ENCODE measurements around the gene PSMG3.

PSMG3 gene

DNA sequence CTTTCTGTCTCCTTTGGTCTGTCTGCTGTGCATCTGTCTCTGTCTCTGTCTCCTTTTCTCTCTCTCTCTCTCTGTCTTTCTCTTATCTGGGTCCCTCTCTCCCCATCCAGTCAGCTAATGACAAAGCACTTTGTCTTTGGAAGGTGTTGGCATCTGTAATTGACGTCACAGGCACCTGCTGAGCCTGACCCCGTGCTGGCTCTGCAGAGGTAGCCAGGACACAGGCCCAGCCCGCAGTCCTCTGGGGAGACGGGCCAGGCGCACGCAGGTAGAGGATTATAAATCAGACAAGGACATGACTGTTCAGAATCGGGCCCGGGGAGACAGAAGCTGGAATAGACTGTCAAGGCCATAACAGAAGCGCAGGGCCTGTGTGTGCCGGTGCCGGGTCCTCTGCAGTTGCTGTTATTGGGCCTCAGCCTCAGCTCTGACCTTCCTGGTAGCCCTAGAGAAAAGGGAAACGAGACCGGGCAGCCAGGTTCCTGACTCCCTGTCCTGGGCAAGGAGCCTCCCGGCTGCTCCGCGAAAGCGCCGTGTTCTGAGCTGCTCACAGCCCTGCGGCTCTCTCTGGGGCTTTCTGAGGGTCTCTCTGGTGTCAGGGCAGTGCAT, 10.7 kb upstream of the PSMG3 start:
- in situ Hi-C loops (cut with HindIII; ENCODE audit: low sequenced_read_pairs), result no loop called here

DNA sequence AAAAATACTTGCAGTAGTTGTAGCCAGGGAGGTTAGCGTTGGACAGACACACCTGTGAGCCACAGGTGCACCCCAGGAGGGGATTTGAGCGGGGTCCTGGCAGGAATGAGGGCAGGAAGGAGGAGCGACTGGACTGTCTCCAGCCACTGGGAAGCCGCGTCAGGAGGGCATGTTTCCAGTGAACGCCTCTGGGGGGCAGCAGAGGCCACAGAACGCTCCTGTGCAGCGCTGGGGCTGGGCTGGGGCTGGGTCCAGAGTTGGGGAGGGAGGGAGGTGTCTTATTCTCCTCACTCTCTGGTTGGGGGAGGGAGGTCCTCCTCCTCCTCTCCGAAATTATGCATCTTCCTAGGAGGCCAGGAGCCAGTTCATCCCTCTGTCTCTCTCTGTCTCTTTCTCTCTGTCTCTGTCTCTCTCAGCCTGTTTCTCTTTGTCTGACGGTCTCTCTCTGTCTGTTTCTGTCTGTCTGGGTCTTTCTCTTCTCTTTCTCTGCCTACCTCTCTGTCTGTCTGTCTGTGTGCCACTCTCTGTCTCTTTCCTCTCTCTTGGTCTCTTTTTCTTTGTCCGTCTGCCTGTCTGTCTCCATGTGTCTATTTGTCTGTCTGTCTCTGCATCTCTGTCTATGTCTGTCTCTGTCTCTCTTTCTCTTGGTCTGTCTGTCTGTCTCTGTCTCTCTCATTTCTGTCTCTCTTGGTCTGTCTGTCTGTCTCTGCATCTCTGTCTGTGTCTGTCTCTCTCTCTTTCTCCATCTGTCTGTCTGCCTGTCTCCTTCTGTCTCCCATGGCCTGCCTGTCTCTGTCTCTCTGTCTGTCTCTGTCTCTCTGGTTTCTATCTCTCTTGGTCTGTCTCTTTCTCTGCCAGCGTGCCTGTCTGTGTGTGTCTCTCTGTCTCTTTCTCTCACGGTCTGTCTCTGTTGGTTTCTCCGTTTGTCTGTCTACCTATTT, 9.9 kb upstream of the PSMG3 start:
- in situ Hi-C loops (cut with HindIII; ENCODE audit: low sequenced_read_pairs), result no loop called here

DNA sequence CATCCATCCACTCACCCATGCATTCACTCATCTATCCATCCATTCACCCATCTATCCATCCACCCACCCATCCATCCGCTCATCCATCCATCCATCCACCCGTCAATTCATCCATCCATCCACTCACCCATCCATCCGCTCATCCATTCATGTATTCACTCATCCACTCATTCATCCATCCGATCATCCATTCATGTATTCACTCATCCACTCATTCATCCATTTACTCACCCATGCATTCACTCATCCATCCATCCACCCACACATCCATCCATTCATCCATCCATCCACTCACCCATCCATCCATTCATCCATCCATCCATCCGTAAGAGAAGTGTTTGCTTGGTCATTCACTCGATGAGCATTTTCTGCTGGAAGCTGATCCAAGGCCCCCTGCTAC, 8.7 kb upstream of the PSMG3 start:
- in situ Hi-C loops (cut with HindIII; ENCODE audit: low sequenced_read_pairs), result no loop called here

DNA sequence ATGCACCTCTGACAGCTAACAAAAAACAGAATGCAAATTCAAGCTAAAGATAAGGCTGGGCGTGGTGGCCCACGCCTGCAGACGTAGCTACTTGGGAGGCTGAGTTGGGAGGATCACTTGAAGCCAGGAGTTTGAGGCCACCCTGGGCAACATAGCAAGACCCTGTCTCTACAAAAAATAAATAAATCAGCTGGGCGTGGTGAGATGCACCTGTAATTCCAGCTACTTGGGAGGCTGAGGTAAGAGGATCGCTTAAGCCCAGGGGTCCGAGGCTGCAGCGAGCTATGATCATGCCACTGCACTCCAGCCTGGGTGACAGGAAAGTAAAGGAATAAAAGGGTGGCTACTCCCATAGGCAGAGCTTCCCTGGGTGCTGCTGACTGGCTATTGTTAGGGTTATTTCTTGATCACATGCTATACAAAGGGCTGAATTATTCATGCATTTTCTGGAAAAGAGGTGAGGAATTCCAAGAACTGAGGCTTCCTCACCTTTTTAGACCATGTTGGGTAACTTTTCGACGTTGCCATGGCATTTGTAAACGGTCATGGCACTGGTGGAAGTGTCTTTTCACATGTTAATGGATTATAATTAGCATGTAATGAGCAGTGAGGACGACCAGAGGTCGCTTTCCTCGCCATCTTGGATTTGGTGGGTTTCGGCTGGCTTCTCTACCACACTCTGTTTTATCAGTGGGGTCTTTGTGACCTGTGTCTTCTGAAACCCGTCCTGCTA, 6.9 kb upstream of the PSMG3 start:
- in situ Hi-C loops (cut with HindIII; ENCODE audit: low sequenced_read_pairs), result no loop called here

DNA sequence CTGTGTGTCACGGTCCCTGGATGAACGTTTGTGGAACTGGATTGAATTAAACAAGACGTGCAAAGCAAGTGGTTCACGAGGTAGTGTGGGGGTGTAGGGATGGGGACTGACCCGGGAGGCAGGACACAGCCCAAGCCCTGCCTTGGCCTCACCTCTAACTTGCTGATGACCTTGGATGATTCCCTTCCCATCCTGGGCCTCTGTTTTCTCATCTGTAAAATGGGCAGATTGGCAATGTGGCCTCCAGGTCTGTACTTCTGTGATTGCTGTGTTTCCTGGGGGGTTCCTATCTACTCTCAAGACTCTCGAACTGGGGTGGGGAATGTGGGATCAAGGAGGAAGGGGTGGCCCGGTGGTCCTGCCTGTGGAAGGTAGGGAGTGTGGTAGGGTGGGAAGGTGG, 6.0 kb upstream of the PSMG3 start:
- in situ Hi-C loops (cut with HindIII; ENCODE audit: low sequenced_read_pairs), result no loop called here

DNA sequence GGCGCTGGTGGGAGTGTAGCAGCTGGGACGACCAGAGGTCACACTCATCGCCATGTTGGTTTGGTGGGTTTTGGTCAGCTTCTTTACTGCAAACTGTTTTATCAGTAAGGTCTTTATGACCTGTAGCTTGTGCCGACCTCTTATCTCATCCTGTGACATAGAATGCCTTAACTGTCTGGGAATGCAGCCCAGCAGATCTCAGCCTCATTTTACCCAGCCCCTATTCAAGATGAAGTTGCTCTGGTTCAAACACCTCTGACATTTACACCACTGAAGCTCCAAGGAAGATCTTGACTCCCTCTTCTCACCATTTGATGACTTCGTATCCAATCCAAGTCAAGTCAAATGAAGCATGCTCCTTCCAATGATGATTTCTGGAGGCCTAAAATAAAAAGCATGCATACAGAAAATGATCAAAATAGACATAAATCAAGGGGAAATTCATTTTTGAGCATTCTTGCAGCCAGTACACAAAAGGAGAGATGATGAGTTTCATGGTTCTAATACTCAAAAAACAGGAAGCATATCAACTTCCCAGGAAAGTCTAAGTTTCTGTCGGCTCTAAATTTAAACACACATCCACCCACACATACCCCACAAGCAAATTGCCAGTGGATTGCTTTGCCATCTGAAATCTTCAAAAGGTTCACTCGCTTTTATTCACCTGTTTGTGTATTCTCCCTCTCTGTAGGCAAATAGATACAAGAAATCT, 2.4 kb upstream of the PSMG3 start:
- in situ Hi-C loops (cut with HindIII; ENCODE audit: low sequenced_read_pairs), result no loop called here

DNA sequence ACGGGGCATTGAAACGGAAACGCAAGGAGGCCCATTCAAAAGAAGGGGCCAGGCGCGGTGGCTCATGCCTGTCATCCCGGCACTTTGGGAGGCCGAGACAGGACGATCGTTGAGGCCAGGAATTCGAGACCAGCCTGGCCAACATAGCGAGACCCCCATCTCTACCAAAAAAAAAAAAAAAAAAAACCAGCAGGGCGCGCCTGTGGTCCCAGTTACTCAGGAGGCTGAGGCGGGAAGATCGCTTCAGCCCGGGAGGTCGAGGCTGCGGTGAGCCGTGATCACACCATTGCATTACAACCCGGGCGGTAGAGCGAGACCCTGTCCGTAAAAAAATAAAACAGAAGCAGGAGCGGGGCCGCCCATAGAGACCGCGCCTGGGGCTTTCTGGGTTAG, 396 bp downstream of the PSMG3 start:
- in situ Hi-C loops (cut with HindIII; ENCODE audit: low sequenced_read_pairs), result no loop called here

DNA sequence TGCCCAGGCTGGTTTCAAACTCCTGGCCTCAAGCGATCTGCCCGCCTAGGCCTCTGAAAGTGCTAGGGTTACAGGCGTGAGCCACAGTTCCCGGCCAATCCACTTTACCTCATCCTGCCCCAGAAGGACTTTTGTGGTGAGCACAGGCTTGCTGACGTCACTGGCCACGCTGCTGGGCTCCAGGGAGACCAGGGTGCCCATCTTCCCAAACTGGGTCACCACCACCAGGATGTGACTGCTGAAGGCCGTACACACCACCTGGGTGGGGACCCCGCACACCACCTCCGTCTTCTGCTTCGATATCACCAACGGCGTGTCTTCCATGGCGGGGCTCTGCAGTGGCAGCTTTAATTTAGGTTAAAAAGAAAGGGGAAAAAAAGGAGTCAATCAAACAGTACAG, 816 bp downstream of the PSMG3 start:
- in situ Hi-C loops (cut with HindIII; ENCODE audit: low sequenced_read_pairs), result no loop called here

DNA sequence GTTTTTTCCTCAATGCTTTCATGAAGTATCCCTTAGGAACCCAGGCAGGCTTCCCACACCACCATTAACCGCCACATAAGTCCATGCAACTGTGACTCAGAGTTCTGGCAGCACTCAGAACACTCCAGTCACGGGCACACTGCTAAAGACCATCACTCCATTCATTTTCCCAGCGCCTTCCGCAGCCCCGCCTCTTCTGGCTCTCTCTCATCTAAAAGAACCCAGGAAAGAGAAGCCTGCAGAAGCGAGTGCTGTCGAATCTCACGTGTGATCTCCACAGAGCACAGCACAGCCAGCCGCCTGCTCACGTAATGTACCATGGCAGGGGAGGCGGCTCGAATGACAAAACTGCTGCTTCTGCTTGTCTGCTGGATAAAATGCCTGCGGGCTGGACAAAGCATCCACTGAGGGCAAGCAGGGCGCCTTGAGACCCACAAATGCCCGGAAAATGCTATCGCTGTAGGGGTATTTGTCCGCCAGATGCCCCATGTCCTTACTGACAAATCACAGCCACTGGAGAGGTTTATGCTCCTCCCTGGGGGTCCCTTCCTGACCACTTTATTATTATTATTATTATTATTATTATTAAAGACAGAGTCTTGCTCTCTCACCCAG, 1.8 kb downstream of the PSMG3 start:
- in situ Hi-C loops (cut with HindIII; ENCODE audit: low sequenced_read_pairs), result no loop called here

DNA sequence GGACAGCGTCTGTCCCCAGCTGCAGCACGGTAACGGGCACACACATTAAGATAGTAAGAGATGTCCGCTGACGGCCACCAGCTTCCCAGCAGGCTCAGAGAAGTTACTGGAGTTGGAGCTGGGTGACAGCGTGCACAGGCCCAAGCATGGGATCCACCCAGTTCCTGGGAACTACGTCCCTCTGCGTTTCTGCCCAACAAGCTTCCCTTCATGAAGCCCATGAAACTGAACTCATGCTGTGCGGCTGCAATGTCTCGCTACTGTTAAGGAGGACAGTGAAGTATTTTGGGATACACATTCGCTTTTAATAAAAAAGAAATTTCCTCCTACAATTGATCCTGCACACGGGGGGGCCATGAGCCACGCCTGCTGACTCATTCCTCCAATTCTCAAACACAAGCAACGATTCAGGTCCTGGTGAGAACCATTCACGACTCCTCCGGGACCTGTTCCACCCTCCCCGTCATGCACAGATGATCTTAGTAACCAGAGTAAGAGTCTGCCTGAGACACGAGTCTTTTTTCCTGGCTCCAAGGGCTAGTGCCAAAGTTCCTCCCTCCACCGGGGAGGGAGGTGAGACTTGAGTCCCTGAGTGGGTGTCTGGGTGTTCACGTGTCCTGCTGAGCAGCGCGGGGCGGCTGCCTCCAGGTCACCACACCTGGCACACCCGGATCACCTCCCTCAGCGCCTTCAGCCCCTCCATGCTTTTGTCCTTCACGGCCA, 2.6 kb downstream of the PSMG3 start:
- in situ Hi-C loops (cut with HindIII; ENCODE audit: low sequenced_read_pairs), result no loop called here

DNA sequence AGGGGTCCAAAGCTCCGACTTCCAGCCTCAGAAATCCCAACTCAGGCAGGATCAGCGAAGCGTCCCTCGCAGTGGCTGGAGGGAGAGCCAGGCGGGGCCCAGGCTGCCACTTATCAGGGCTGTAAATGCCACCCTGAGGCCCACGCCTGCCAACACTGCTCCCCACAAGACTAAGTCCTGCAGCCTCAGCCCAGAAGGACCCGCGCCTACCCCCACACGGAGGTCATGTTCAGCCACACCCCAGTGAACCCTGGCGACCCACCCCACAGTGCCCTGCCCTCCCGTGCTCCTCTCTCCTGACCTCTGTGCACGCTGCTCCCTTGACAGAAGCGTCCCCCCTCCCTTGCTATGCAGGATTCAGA, 3.2 kb downstream of the PSMG3 start:
- in situ Hi-C loops (cut with HindIII; ENCODE audit: low sequenced_read_pairs), result no loop called here

DNA sequence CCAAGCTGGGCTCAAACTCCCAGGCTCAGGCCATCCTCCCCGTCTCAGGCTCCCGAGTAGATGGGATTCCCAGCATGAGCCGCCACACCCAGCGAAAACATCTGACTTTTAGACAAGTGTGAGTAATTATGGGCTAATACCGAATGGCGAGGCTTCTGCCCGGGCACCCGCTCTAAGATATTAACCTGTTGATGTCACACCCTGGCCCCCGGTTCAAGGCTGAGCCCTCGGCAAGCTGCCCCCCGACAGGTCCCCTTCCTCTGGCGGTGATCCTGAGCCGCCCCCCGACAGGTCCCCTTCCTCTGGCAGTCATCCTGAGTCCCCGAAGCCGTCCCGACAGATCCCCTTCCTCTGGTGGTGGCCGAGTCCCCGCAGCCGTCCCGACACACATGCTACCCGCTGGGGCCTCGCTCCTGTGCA, 5.2 kb downstream of the PSMG3 start:
- in situ Hi-C loops (cut with HindIII; ENCODE audit: low sequenced_read_pairs), result no loop called here

DNA sequence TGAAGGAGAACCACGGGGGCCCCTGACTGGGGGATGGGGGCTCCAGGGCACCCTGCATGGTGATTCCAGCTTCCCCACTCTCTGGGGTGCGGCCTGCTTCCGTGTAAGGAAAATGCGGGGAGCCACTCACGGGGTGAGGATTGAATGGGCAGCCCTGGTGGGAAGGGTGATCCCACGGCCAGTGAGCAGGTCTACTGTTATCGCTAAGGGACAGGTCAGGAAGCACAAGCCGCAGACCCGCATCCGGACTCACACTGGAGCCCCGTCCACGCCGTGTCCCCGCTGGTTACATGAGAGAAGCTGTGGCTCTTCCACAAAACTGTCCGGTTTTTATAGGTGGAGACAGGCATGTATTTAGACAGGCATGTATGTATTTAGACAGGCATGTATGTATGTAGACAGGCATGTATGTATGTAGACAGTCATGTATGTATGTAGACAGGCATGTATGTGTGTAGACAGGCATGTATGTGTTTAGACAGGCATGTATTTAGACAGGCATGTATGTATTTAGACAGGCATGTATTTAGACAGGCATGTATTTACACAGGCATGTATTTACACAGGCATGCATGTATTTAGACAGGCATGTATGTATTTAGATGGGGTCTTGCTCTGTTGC, 5.7 kb downstream of the PSMG3 start:
- in situ Hi-C loops (cut with HindIII; ENCODE audit: low sequenced_read_pairs), result no loop called here

DNA sequence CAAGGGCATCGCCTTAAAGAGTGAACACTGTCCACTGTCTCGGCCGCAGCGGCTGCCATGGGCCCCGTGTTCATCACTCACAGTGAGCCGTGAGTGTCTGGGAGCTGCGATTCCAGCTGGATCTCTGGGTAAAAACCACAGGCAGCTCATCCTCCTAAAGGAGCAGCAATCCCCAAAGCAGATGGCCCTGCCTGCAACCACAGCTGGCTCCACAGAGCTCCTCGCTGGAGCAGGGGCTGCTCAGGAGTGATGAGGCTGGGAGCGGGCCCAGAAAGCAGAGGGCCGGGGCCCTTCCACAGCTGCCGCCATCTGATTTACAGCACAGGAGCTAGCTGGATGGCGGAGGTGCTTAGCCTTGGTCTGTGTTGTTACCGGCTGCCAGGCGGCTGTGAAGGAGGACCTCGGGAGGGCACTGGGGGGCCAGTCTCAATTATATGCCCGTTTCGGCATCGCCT, 7.2 kb downstream of the PSMG3 start:
- in situ Hi-C loops (cut with HindIII; ENCODE audit: low sequenced_read_pairs), result no loop called here

DNA sequence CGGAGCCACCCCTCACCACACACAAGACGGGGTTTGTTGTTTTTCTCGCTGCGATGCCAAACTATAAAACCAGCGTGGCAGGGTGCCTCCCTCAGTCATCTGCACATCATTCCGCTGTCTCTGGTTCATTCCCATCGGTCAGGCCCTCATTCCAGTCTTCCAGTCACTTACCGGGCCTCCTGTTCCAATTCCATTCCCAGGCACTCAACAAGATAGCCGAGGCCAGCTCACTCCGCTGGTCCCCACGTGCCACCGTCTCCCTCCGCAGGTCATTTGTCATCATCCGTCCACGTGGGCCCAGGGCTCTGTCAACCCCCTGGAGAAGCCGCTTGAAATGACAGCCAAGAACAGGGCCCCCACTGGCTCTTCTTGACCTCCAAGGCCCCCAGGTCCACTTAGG, 7.7 kb downstream of the PSMG3 start:
- in situ Hi-C loops (cut with HindIII; ENCODE audit: low sequenced_read_pairs), result no loop called here

DNA sequence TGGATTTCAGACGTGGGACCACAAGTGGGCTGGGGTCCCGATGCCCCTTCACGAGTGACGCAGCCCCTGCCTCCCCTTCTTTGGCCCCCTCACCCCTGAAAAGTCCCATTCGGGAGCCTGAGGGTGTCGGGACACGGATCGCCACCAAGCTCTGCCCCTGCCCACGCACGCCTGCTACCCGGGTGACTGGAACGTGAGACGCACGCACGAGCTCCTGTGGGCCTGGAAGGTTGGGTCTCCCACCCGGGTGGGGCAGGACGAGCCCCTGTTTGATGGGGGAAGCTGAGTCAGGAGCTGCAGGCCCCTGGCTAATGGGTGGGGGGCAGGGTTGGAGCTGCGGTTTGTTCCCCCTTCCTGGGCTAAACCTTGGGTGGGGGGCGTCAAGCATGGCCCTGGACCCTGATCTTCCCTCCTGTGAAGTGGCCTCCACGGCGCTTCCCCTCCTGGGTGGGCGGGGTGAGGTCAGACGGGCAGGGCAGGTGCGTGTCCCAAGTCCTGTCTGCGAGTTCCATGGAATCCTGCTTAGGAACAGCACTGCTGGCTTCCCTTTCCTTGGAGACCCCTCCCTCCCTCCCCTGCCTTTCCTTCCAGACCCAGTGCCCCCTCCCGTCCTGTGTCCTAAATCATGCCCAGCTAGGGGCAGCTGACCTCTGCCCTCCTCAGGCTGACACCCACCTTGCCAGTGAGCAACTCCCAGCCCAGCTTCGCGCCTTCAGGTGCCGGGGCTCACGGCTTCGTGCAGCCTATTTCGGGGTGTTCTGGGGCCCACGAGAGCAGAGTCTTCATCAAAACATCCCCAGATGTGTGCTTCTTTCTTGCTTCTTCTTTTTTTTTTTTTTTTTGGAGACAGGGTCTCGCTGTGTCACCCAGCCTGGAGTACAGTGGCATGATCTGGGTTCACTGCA, 8.5 kb downstream of the PSMG3 start:
- in situ Hi-C loops (cut with HindIII; ENCODE audit: low sequenced_read_pairs), result no loop called here

DNA sequence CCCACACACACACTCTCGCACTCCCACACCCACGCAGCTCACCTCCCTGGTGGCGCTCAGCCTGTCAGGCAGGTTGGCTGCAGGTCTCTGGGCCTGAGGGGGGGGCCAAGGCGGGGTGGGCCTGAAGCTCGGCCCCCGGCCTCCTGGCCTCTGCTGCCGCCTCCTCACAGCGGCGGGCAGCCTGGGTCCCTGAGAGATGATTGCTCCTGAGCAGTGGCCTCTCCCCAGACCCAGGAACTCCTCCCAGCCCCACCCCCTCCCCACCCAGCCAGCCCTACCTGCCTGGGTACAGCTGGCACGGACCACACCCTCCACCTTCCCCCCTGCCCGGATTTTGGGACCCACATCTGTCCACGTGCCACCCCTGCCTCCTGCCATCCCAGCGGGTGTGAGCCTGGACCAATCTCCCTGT, 9.2 kb downstream of the PSMG3 start:
- in situ Hi-C loops (cut with HindIII; ENCODE audit: low sequenced_read_pairs), result no loop called here
